ENCODE results near the gene TCF12.

The TCF12 gene

DNA sequence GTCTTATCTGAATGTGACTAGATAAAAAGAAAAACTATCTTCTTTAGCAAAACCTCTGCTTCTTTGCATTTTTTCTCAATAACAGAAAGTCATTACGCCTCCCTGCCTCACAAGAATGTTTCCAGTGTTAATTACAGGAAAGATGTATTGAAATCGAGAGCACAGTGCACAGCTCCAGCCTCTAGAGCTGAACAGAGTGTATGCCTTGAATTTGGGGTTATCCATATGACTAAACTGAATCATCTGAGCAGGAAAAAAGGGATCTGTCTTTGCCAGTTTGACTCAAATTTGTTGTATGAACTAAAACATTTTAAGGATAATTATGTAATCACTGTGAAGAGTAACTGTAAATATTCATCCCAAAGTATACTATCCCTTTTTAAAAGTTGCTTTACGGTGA, 308.7 kb downstream of the TCF12 start:
- no peak for DNase-seq

- no peak for DNase-seq
Measured at GRCh38 chr15:57227899-57228298, 309.5 kb downstream of the TCF12 start.

GRCh38 chr15:57228395-57228794, 310.0 kb downstream of the TCF12 start:
- no peak for DNase-seq

GRCh38 chr15:57229051-57229450, 310.6 kb downstream of the TCF12 start:
- no peak for DNase-seq

DNA sequence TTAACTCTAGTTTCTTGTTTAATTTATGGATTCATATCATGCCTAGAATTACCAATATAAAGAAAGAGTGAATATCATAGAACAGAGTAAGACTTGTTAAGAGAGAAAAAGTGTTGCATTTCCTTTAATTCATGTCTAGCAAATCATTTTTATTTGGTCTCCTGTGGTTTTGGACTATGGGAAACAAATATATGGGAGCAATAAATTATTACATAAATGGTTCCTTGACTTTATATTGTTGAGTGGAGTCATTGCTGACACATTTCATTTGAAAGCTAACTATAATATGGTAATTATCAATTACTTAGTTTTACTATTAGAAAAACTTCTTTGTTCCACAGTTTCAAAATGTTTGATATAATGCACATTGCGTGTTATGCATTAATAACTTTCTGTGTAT, 313.1 kb downstream of the TCF12 start:
- DNase-seq, result no peak

GRCh38 chr15:57234156-57234555, 315.7 kb downstream of the TCF12 start:
- DNase-seq, result no peak

- DNase-seq, result no peak
Measured at GRCh38 chr15:57235186-57235585, 316.7 kb downstream of the TCF12 start.

DNA sequence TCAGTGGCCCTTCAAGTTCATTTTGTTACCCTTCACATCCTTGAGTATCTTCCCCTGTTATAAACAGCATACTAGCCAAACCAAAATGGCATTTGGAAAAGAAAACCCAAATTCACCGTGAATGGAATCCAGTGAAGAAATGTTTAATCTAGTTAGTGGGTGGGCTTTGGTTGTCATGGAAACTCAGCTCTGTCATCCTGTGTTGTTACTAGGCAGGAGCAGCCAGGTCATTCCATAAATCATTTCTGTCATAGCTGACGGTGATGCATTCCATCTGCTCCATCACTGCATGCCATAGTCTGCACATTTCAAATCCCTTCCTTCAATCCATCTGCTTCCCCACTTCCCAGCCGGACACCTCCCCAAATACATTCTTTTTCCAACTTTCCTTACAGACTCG, 317.4 kb downstream of the TCF12 start:
- DNase-seq, result no peak

GRCh38 chr15:57236561-57237300, 318.3 kb downstream of the TCF12 start:
- no peak for DNase-seq

DNA sequence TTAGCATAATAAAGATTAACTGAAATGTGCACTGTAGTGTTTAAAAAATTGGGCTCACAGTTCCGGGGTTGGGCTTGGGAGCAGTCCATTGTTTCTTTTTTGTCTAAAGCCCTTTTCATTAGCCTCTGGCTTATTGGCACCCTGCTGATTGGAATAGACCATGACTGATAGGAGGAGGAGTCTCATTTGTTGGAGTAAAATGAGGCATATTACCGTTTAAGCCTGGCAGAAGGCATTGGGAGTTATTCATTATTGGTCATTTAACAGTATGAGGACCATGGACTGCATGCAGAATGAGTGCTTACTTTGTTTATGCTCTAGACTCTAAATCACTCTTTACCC, 318.8 kb downstream of the TCF12 start:
- DNase-seq, result no peak

DNA sequence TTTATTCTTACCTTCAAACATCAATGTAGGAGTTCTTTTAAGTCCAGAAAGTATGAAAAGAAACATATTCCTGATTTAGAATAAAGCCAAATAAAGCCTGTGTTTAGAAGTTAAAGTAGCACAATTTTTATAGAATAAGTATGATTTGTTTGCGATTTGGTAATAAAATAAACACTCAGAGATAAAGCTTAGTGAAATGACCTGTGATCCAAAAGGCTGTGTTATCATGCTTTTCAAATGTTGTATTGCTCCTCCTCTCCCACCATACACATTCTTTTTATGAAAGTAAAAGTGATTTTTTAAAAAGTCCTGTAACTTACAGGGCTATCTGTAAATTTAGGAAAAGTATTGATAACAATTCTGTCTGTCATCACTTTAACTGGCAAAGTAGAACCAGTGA, 319.2 kb downstream of the TCF12 start:
- DNase-seq, result no peak

DNA sequence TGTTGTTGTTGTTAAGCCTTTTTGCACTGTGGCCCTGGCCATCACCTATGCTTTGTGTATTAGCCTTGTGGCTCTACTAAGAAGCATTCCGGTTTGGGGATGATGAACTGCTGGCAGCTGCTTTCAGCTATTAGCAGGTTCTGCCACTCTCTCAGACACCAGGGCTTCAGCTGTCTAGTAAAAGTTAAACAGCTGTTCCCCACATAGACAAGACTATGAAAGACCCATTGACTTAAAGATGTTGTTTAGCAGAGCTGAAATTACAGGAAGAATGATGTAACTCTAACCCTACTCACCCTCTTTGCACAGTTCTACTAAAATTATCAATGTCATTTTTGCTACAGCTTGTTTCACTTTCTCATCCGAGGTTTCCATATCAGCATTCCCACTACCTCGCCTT, 326.7 kb downstream of the TCF12 start:
- no peak for DNase-seq

GRCh38 chr15:57245714-57246113, 327.3 kb downstream of the TCF12 start:
- DNase-seq, result no peak

DNA sequence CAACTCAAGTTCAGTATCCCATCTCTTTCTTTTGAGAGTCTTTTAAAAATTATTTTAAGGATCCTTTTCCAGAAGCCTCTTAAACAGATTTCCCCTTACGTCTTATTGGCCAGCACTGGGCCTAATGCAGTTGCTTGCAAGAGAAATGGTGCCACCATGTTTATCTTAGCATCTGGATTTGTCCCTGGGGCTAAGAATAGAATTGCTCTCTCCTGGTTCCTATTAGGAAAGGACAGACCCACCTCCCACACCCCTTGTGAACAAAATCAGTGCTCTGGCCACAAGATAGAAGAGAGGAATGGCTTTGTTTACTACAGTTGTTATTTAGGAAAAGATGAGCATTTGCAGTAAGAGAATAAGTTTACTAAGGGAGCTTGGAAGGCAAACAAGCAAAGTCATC, 329.6 kb downstream of the TCF12 start:
- no peak for DNase-seq

DNA sequence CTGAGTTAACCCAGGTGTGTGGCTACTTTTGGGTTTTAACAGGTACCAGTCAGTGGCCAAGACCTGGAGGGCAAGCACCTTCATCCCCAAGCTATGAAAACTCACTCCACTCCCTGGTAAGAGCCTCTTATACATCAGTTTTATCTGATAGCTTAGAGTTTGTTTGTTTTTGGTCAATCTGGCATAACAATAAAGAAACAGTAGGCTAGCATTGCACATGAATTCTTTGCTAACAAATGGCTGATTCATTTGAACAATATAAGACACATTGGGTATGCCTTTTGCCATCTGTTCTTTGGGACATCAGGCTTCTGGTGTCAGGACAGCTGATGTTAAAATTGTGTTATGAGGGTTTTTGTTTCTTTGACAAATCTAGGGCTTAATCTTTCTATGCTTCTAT, 332.9 kb downstream of the TCF12 start:
- DNase-seq, result no peak

DNA sequence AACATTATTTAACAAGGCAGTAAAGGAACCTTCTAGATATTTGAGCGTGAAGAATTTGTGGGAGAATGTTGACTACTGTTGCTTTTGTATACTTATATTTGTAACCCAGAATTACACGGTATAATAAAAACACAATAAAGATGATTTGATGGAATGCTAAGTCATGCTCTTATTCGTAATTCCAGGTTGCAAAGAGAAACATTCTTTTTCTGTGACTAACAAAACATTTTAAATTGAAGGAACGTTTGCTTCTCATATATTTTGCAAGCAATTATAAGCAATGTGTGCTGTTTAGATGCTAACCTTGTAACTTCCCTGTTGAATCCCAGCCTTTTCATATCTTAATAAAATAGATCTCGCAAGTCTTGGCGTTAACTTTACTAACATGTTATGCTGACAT, 333.5 kb downstream of the TCF12 start:
- DNase-seq, result no peak

GRCh38 chr15:57253082-57253481, 334.6 kb downstream of the TCF12 start:
- no peak for DNase-seq

DNA sequence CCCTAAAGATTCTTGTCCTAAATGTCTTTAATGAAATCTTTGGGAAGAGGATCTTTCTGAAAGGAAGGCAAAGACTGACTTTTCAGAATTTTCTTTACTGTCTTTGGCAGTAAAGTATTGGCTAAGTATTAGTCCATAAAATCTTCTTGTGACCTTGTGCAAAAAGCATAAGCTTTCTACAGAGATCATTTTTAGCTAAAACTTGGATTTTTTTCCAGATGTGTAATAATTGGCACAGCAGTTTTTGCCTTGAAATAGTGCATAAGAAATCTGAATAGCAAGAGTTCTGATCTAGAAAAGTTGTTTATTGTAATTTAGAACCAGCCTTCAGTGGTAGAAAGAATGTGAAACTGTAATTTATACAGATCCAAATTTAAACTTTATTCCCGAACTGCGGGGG, 335.1 kb downstream of the TCF12 start:
- DNase-seq, result no peak

DNA sequence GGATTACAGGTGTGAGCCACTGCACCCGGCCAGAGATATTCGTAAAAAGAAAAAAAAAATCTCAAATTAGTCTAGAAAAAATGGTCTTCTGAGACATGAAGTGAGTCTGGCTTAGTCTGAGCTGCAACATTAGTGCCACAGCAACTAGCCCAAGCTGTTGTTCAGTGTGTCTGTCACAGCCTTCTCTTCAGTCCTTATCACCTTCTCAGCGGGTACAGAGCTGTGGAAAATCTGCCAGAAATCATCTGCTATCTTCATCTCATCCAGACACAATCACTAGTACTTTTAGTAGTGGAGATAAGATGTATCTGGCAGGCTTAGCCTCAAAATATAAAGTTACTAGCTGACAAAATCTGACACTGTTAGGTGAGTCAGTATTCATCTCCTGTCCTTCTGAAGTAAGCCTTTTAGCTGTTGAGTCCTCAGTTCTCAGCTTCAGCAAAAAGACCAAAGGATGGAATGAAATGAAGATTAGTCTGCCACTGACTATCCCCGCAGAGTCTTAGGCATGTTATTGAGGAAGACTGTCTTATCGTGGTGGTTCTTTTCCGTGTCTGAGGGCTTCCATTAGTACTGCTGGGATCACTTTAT, 337.4 kb downstream of the TCF12 start:
- no peak for DNase-seq

DNA sequence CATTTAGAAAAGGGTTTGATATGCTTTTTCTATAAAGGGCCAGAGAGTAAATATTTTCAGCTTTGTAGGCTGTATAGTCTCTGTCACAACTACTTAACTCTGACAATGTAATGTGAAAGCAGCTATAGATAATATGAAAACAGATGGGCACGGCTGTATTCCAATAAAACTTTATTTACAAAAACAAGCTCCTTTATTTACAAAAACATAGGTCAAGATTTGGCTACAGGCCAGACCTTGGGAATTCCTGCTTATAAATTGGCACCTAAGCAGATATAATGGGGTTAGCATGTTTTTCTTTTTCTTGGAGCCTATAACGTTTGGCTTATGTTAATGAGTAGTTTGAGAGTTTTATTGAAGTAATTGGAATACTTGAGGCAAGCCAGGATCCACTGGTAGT, 338.5 kb downstream of the TCF12 start:
- DNase-seq, result no peak

DNA sequence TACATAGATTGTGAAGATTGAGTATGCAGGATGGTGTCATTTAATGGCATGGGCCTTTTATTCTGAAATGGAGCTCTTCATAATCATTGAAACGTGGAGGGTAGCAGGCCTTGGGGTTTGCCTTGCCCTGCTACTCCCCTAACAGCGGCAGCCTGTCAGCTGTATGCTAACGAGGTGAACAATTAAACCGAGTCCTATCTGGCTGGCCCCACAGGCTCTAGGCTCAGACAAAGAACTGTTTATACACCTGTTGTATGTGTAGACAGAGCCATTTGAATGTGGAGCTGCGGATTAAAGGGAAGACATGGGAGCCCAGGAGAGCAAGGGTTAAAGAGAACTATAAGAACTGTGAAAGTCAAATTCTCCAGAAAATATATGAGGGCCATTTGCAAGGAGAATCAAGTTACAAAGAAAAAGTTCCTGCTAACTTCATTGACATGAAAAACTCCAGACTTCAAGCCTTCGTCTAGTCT, 341.2 kb downstream of the TCF12 start:
- no peak for DNase-seq

DNA sequence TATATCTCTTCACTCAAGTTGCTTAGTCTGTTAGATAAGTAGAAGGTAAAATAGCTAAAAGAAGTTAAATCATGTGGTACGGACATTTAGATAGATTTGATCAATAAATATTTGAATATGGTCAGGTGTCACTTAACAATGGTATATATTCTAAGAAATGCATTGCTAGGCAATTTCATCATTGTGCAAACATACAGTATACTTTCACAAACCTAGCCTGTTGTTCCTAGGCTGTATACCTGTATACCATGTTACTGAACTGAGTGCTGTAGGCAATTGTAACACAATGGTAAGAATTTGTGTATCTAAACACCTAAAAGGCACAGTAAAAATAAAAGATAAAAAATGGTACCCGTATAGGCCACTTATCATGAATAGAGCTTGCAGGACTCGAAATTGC, 345.1 kb downstream of the TCF12 start:
- DNase-seq, result no peak

DNA sequence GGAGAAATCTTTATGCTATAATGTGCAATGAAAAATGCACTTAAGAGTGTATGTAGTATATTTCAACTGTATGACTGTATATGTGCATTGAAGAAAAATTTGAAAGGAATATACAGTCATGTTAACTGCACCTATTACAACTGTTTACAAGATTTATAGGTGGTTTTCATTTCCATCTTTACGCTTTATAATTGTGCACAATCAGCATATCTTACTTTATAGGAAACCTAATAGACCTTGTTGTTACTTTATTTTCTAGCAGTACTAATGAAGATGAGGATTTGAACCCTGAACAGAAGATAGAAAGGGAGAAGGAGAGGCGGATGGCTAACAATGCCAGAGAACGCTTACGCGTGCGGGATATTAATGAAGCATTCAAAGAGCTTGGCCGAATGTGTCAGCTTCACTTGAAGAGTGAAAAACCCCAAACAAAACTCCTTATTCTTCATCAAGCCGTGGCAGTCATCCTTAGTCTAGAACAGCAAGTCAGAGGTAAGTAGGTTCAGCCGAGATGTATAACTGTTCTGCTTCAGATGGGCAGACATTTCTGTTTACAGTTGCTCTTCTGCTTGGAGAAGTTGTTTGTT, 354.4 kb downstream of the TCF12 start:
- DNase-seq, result no peak

- DNase-seq, result no peak
Measured at GRCh38 chr15:57273402-57273801, 355.0 kb downstream of the TCF12 start.

DNA sequence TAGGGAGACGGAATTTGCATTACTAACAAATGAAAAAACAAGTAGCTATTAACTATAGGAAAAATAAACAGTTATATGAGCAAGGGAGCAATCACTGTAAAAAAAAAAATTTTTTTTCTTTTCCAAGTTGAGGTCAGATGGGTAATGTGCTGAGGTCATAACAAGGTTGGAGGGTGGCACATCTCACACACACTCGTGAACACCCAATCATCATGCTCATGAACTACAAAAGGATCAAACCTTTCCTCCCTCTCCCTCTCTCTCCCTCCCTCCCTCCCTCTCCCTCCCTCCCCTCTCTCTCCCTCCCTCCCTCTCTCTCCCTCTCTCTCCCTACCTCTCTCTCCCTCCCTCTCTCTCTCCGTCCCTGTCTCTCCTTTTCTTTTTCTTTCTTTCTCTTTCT, 360.0 kb downstream of the TCF12 start:
- DNase-seq, result no peak

Measured in stimulated activated naive CD4-positive, alpha-beta T cell treated with Interleukin-2 at 50 U/mL for 16 hours (primary cell).